Fibroblast of lung (primary cell): Measurements from ENCODE around the gene TPM4. TPM values are rescaled to one million over a fixed set of nuclear protein-coding genes. Genes with fewer than 3 reads are reported as not detected.

ENCODE experiments used
- DNase-seq, 2 donors: peaks; one replicate each; pipeline versions ENCODE4 v3.0.0 to v3.0.0-alpha.2; 2010; ENCODE audit warnings: low read depth in 2 of 2
- H2AFZ ChIP-seq: 2 replicates; pipeline ENCODE4 v1.5.1; 2012; ENCODE audit warnings: low read length, control low read depth, inconsistent platforms
- H3K27ac ChIP-seq: 2 replicates; pipeline ENCODE4 v1.5.1; 2011; ENCODE audit warnings: low read length, control low read depth; ENCODE audit not compliant: insufficient read depth
- H3K27me3 ChIP-seq: 2 replicates; pipeline ENCODE4 v1.5.1; 2011; ENCODE audit warnings: mild to moderate bottlenecking, low read length; ENCODE audit not compliant: control insufficient read depth, insufficient read depth
- H3K36me3 ChIP-seq: 2 replicates; pipeline ENCODE4 v1.5.1; 2011; ENCODE audit warnings: low read length; ENCODE audit not compliant: control insufficient read depth, insufficient read depth
- H3K4me1 ChIP-seq: 2 replicates; pipeline ENCODE4 v1.5.1; 2011; ENCODE audit warnings: low read length; ENCODE audit not compliant: control insufficient read depth, insufficient read depth; ENCODE audit errors: extremely low read depth
- H3K4me2 ChIP-seq: 2 replicates; pipeline ENCODE4 v1.5.1; 2011; ENCODE audit warnings: low read length, control low read depth; ENCODE audit not compliant: insufficient read depth; ENCODE audit errors: extremely low read depth
- H3K4me3 ChIP-seq, 4 experiments: fragments of 200-600 bp in 1 of 4; sonication (generic) in 1 of 4; replicated peaks in 1 of 4; 2 replicates each; pipeline ENCODE4 v1.5.1; 2011 to 2016; ENCODE audit warnings: low read length in 4 of 4, low read depth in 3 of 4, mild to moderate bottlenecking in 3 of 4, control low read depth in 2 of 4, inconsistent platforms in 1 of 4, mixed read lengths in 1 of 4; ENCODE audit not compliant: insufficient read depth in 1 of 4; ENCODE audit errors: control extremely low read depth in 1 of 4
- H3K79me2 ChIP-seq: 2 replicates; pipeline ENCODE4 v1.5.1; 2012; ENCODE audit warnings: mild to moderate bottlenecking, low read length, inconsistent platforms; ENCODE audit not compliant: control insufficient read depth, insufficient read depth
- H3K9ac ChIP-seq: 2 replicates; pipeline ENCODE4 v1.5.1; 2011; ENCODE audit warnings: mild to moderate bottlenecking, low read length, control low read depth; ENCODE audit not compliant: insufficient read depth
- H3K9me3 ChIP-seq: 2 replicates; pipeline ENCODE4 v1.5.1; 2012; ENCODE audit warnings: low read depth, low read length; ENCODE audit not compliant: control insufficient read depth, insufficient read depth
- H4K20me1 ChIP-seq: 2 replicates; pipeline ENCODE4 v1.5.1; 2011; ENCODE audit warnings: low read length; ENCODE audit not compliant: control insufficient read depth, insufficient read depth; ENCODE audit errors: extremely low read depth
- CTCF ChIP-seq, 2 donors: IDR thresholded peaks in 1 of 2; conservative IDR thresholded peaks in 1 of 2; 1 replicate in 1 of 2; 2 replicates in 1 of 2; pipeline ENCODE4 v1.5.1; 2011 to 2012; ENCODE audit warnings: low read length in 2 of 2, control low read depth in 1 of 2, inconsistent platforms in 1 of 2, low read depth in 1 of 2, mild to moderate bottlenecking in 1 of 2
- EZH2 ChIP-seq: IDR thresholded peaks from 2 replicates; pipeline ENCODE4 v1.5.1; 2012; ENCODE audit warnings: low read length, control low read depth, mild to moderate bottlenecking; ENCODE audit errors: missing control alignments
- polyA plus RNA-seq, 2 donors: library from polyadenylated mRNA; depleted of rRNA in 1 of 2; stranded (reverse) in 1 of 2; unstranded in 1 of 2; fragments of >200 nt; gene quantifications; 2 replicates each; pipeline ENCODE4 v1.2.1, GENCODE V29; 2011 to 2012; ENCODE audit warnings: missing spikeins in 1 of 2
- total RNA-seq: library from RNA; depleted of rRNA; stranded (reverse); fragments of >200 nt; gene quantifications from 2 replicates; pipeline ENCODE4 v1.2.1, GENCODE V29; 2014

TPM4 gene
- total and polyA plus RNA-seq, 2 donors (not counting 1 experiment from before 2014, with no cell fraction given) = 822 to 2,577 TPM

GRCh38 chr19:16100524-16100923 is 24.2 kb downstream of the TPM4 start:
- DNase-seq = no peak
- no peaks in the 10 kb centered on the region for H3K4me1 ChIP-seq
- peaks cover 13% of the 10 kb centered on the region for H3K79me2 ChIP-seq
- no peak for TF ChIP-seq CTCF (conservative IDR thresholded peaks at IDR 0.05 in 1 of 2, IDR thresholded peaks at IDR 0.05 in 1 of 2; ENCODE audit: low read depth in 1 of 2, low read length in 2 of 2)
- TF ChIP-seq EZH2 = no peak
- H3K9me3 ChIP-seq = no peaks in the 10 kb centered on the region
- H3K27ac ChIP-seq = no peak overlapping the region
- H2AFZ ChIP-seq = no peak overlapping the region
- H3K9ac ChIP-seq = no peak overlapping the region
- H3K36me3 ChIP-seq = peaks cover 30% of the 10 kb centered on the region
- no peak overlapping the region for H3K4me2 ChIP-seq
- no peak overlapping the region for H3K4me3 ChIP-seq
- H3K27me3 ChIP-seq = no peaks in the 10 kb centered on the region
- peaks cover 2% of the 10 kb centered on the region for H4K20me1 ChIP-seq

DNA sequence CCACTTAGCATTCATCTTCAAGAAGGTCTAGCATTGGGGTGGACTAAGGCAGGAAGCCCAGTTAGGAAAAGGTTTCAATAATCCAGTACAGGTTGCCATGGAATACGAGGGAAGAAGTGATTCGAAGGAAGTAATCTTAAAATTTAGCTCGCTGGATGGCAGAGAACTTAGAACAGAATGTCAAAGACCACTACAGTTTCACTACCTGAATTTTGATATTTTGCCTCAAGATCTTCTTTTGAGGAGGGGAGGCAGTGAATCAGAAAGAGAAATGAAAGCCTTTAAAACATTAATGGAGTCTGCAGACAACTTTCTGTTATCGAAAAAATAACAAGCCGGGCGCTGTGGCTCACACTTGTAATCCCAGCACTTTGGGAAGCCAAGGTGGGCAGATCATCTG is 28.4 kb downstream of the TPM4 start:
- H3K27ac ChIP-seq = no peak overlapping the region
- TF ChIP-seq CTCF (conservative IDR thresholded peaks at IDR 0.05 in 1 of 2, IDR thresholded peaks at IDR 0.05 in 1 of 2; ENCODE audit: low read depth in 1 of 2, low read length in 2 of 2) = no peak
- TF ChIP-seq EZH2 = no peak
- peaks cover 2% of the 10 kb centered on the region for H4K20me1 ChIP-seq

GRCh38 chr19:16106121-16106520 is 29.8 kb downstream of the TPM4 start:
- Histone ChIP-seq H3K9me3 (no peaks in the 10 kb centered on the region), H3K4me2 (no peak overlapping the region), H3K4me3 (no peak overlapping the region), H2AFZ (no peak overlapping the region), H3K36me3 (peaks cover 7% of the 10 kb centered on the region), H3K79me2 (no peaks in the 10 kb centered on the region), H3K27me3 (no peaks in the 10 kb centered on the region), H4K20me1 (no peaks in the 10 kb centered on the region), H3K27ac (no peak overlapping the region), H3K4me1 (no peaks in the 10 kb centered on the region), H3K9ac (no peak overlapping the region)
- no peak for TF ChIP-seq EZH2
- TF ChIP-seq CTCF (conservative IDR thresholded peaks at IDR 0.05 in 1 of 2, IDR thresholded peaks at IDR 0.05 in 1 of 2; ENCODE audit: low read depth in 1 of 2, low read length in 2 of 2) = no peak
- peak; percentile 39 to 59 for DNase-seq

More for the DNA sequence above, 28.4 kb downstream of the TPM4 start:
- Histone ChIP-seq H3K9ac (no peak overlapping the region), H3K27me3 (no peaks in the 10 kb centered on the region), H3K4me2 (no peak overlapping the region), H3K9me3 (no peaks in the 10 kb centered on the region), H2AFZ (no peak overlapping the region), H3K4me3 (no peak overlapping the region), H3K4me1 (no peaks in the 10 kb centered on the region), H3K36me3 (peaks cover 18% of the 10 kb centered on the region), H3K79me2 (no peaks in the 10 kb centered on the region)
- peak in 1 of 2 donors; percentile 36 for DNase-seq
